LNCaP clone FGC (cell line): ENCODE results near the gene SEMA6B.

Experiments used
- DNase-seq: peaks from one replicate; pipeline ENCODE4 v3.0.0-alpha.2; 2011; ENCODE audit warnings: low read depth
- H3K4me3 ChIP-seq: 2 replicates; pipeline ENCODE4 v1.5.1; 2011; ENCODE audit warnings: mild to moderate bottlenecking, low read depth, low read length, control low read depth
- CTCF ChIP-seq: IDR thresholded peaks from 2 replicates; pipeline ENCODE4 v1.5.1; 2012; ENCODE audit warnings: mild to moderate bottlenecking; ENCODE audit not compliant: control insufficient read depth, insufficient read depth; ENCODE audit errors: extremely low read depth

SEMA6B gene

GRCh38 chr19:4556597-4557127 lies 2.8 kb downstream of the SEMA6B start:
- no peak for TF ChIP-seq CTCF
- H3K4me3 ChIP-seq, result no peak overlapping the region
- no peak for DNase-seq

- H3K4me3 ChIP-seq, result no peak overlapping the region
- no peak for DNase-seq
Measured at GRCh38 chr19:4555657-4556561, 3.6 kb downstream of the SEMA6B start.

GRCh38 chr19:4554717-4555116 lies 4.8 kb downstream of the SEMA6B start:
- no peak for DNase-seq
- no peak overlapping the region for H3K4me3 ChIP-seq
- no peak for TF ChIP-seq CTCF

More at GRCh38 chr19:4555657-4556561, 3.6 kb downstream of the SEMA6B start:
- no peak for TF ChIP-seq CTCF

GRCh38 chr19:4553775-4554174 lies 5.7 kb downstream of the SEMA6B start:
- no peak for DNase-seq
- TF ChIP-seq CTCF, result no peak
- no peak overlapping the region for H3K4me3 ChIP-seq

GRCh38 chr19:4553092-4553695 lies 6.3 kb downstream of the SEMA6B start:
- H3K4me3 ChIP-seq, result no peak overlapping the region
- TF ChIP-seq CTCF, result no peak
- DNase-seq, result no peak

GRCh38 chr19:4552525-4552819 lies 7.0 kb downstream of the SEMA6B start:
- no peak overlapping the region for H3K4me3 ChIP-seq
- no peak for TF ChIP-seq CTCF
- DNase-seq, result no peak
